Hepatocyte (in vitro differentiated cells): ENCODE data around the gene SLTM.

Experiments
- EZH2 ChIP-seq: fragments of 200-600 bp; sonication (generic); IDR thresholded peaks from 2 replicates; pipeline ENCODE4 v1.6.1; 2016; ENCODE audit warnings: antibody characterized with exemption, mild to moderate bottlenecking, borderline replicate concordance
- TF ChIP-seq, protein P1 (sequence below): fragments of 200-600 bp; sonication (generic); IDR thresholded peaks from 2 replicates; pipeline ENCODE4 v1.5.1; 2016; ENCODE audit warnings: antibody characterized with exemption, mild to moderate bottlenecking; ENCODE audit not compliant: poor library complexity

DNA sequence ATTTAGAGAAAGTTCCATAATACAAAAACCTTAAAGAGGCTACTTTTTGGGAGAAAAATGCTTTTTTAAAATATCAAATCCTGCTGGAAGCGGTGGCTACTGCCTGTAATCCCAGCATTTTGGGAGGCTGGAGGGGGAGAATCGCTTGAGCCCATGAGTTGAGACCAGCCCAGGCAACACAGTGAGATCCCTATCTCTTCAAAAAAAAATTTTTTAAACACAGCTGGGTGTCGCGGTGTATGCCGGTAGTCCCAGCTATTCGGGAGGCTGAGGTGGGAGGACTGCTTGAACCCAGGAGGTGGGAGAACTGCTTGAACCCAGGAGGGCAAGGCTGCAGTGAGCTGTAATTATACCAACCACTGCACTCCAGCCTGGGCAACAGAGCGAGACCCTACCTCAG is 14.2 kb downstream of the SLTM start:
- TF ChIP-seq, protein P1, sequence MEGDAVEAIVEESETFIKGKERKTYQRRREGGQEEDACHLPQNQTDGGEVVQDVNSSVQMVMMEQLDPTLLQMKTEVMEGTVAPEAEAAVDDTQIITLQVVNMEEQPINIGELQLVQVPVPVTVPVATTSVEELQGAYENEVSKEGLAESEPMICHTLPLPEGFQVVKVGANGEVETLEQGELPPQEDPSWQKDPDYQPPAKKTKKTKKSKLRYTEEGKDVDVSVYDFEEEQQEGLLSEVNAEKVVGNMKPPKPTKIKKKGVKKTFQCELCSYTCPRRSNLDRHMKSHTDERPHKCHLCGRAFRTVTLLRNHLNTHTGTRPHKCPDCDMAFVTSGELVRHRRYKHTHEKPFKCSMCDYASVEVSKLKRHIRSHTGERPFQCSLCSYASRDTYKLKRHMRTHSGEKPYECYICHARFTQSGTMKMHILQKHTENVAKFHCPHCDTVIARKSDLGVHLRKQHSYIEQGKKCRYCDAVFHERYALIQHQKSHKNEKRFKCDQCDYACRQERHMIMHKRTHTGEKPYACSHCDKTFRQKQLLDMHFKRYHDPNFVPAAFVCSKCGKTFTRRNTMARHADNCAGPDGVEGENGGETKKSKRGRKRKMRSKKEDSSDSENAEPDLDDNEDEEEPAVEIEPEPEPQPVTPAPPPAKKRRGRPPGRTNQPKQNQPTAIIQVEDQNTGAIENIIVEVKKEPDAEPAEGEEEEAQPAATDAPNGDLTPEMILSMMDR = no peak
- TF ChIP-seq EZH2 = no peak
